ENCODE measurements around the gene CDH7. TPM values are rescaled to one million over a fixed set of nuclear protein-coding genes. Genes with fewer than 3 reads are reported as not detected.
A peak's percentile ranks its signal among the peaks of the same experiment; 100 is the strongest.

The CDH7 gene, protein sequence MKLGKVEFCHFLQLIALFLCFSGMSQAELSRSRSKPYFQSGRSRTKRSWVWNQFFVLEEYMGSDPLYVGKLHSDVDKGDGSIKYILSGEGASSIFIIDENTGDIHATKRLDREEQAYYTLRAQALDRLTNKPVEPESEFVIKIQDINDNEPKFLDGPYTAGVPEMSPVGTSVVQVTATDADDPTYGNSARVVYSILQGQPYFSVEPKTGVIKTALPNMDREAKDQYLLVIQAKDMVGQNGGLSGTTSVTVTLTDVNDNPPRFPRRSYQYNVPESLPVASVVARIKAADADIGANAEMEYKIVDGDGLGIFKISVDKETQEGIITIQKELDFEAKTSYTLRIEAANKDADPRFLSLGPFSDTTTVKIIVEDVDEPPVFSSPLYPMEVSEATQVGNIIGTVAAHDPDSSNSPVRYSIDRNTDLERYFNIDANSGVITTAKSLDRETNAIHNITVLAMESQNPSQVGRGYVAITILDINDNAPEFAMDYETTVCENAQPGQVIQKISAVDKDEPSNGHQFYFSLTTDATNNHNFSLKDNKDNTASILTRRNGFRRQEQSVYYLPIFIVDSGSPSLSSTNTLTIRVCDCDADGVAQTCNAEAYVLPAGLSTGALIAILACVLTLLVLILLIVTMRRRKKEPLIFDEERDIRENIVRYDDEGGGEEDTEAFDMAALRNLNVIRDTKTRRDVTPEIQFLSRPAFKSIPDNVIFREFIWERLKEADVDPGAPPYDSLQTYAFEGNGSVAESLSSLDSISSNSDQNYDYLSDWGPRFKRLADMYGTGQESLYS
- total RNA-seq, result 7.3 TPM

DNA sequence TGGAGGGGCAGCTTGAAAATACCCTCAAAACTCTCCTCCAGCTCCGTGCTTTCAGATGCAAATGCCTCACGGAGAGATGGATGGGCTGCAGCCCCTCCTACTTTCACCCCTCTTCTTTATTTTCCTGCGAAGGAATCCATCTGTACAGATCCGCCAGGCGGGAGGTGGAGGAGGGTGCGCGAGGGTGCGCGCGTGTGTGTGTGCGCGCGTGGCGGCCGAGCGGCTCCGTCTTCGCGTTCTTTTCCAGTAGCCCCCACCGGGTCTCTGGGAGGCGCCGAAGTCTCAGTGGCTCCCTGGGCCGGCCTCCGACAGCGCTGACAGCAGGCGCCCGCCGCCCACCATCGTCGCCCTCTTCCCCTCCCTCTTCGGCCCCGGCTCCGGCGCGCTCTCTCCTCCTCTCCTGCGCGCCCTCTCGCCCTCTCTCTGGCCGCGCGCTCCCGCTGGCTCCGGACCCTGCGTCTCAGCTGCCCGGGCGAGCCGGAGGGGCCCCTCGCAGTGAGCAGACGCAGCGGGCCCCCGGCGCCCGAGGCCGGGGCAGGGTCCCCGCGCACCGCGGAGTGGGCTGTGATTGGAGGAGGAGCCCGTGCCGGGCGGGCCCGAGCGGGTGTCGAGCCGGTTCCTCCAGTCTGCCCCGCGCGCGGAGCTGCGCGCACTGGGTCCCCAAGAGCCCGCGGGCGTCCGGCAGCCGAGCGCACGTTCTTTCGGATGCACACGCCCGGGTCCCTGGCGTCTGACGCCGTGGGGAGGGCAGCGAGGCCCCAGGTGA, at the start of gene CDH7:
Gene CDH7, plus strand, starts transcription at position 624 of the 766 bp plus-strand sequence. CDS start 11,831 bp downstream, outside the sequence.
- DNase-seq (ENCODE audit: low spot score in 2 of 2) (peak in 1 of 2 donors; percentile 20), FAIRE-seq (no peak)

- FAIRE-seq (no peak), DNase-seq (ENCODE audit: low spot score in 2 of 2) (no peak)
Observed at GRCh38 chr18:65704046-65704445, 46.8 kb upstream of the CDH7 start.

DNA sequence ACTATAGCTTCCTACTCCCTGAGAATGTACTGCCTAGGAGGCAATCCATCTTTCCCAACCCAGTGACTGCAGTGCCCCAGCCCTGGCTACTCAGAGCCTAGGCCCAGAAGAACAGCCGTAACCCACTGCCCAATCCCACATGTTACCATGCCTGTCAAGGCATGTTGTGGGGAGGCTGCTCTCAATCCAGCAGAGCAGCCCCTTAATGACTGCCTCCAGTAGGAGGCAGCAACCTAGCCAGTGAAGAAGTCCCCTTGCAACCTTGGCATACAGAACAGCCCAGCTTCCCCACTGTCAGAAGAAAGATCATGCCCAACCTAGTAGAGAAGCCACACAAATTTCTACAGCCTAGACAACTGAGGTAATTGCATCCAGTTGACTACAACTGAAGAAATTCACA, 44.2 kb upstream of the CDH7 start:
- FAIRE-seq, result no peak
- DNase-seq (ENCODE audit: low spot score in 2 of 2), result no peak

GRCh38 chr18:65711493-65711892, 39.3 kb upstream of the CDH7 start:
- no peak for DNase-seq (ENCODE audit: low spot score in 2 of 2)
- no peak for FAIRE-seq

DNA sequence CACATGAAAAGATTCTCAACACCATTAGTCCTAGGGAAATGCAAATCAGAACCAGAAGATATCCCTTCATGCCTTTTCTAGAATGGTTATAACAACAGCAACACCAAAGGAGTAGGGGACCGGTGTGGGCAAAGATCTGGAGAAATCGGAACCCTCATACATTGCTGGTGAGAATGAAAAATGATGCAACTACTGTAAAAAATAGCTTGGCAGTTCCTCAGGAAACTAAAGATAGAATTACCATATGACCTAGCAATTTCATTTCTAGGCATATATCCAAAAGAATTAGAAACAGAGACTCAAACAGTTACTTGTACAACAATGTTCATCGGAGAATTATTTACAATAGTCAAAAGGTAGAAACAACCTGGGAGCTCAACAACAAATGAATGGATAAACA, 29.2 kb upstream of the CDH7 start:
- DNase-seq (ENCODE audit: low spot score in 2 of 2) (no peak), FAIRE-seq (no peak)

- FAIRE-seq, result no peak
- DNase-seq (ENCODE audit: low spot score in 2 of 2), result no peak
Observed at GRCh38 chr18:65725251-65726050, 25.4 kb upstream of the CDH7 start.

GRCh38 chr18:65735155-65735554, 15.7 kb upstream of the CDH7 start:
- DNase-seq (ENCODE audit: low spot score in 2 of 2) (no peak), FAIRE-seq (no peak)

GRCh38 chr18:65737471-65737955, 13.3 kb upstream of the CDH7 start:
- DNase-seq (ENCODE audit: low spot score in 2 of 2), result no peak
- FAIRE-seq, result no peak

DNA sequence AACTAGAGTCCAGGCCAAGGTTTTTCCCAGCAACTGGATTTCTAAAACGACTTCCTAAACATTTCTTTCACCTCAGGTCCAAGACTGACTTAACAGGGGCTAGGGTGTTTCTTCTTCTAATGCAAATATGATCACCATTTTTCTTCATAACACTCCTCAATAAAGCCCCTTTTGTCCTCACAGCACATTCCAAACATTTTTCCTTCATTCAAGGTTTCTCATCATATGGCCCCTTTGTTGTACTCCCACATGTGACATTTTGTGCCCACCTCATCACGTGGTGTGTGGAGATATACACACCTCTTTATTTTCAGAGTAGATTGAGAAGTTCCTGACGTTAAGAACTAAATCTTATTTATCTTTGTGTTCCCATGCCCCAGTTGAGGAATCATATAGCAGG, 3.9 kb upstream of the CDH7 start:
- DNase-seq (ENCODE audit: low spot score in 2 of 2) (no peak), FAIRE-seq (no peak)

DNA sequence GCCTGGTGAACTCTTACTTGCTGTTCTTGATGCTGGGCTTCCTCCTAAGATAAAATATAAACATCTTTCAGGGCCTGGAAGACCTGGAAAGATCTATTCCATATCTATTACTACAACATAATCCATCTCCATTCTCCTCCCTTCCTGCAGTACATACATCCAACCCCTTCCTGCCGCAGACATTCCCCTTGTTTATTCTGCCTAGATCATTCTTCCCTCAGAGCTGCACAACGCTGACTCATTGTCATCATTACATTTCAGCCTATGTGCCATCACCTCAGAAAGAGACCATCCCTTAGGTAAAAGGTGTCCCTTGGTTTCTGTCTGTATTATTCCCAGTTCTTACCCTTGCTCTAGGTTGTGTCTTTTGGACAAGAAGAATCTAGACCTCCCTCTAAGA, 2.5 kb upstream of the CDH7 start:
- FAIRE-seq (no peak), DNase-seq (ENCODE audit: low spot score in 2 of 2) (no peak)

DNA sequence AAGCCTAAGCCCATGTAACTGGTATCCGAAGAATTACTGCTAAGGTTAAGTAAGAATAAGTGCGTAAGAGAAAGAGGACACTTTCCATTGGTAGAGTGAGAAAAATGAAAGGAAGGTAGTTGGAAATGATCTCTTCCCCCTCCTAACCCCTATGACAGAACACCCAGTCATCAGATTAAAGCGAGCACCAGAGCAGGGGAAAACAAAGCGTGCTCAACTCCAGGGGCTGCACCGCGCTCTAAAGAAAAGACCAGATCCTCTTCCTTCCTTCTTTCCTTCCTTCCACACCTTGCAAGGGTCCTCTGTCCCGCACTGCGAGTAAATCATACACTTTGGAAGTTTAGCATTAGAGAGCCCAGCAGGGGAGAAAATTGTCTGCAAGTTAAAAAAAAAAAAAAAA, 971 bp upstream of the CDH7 start:
- FAIRE-seq (no peak), DNase-seq (ENCODE audit: low spot score in 2 of 2) (no peak)

DNA sequence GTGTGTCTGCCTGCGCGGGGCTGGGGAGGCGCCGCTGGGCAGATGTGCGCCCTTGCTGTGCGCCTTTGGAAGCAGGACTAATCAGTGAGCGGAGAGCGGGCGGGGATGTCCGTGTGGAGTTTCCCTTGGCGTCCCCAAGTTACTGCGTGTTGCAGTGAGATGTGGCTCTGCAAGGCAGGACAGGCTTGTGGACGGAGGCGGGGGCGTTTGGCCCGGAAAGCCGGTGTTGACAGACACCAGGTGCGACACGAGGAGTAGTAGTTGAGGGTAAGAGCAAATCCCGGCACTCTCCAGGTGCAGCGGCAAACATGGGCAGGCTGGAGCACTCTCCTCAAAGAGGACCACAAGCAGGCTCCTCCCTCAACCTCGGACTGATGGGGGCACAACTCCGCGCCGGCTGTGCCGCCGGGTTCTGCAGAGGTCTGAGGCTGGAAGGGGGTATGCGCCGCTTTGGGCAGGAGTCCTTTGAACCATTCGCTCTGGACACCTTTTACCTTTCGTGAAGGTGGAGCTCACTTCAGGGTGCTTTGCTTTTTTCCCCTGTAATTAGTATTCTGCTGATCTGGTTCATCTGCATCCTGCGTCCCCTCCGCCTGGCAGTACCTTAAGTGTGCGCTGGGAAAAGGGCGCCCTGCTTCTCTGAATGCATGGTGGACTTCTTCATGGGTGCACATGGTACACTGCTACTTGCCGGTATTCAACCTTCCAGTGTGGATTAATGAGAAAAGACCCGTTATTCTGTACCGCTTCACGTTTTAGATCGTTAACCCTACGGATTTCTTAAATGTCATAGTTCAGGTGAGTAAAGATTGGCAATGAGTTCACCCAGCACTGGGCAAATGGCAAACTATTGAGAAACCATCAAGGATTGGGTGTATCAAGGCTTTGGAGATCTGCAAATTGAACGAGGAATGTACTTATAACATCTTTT, 608 bp downstream of the CDH7 start:
- DNase-seq (ENCODE audit: low spot score in 2 of 2) (peak in 1 of 2 donors; percentile 20), FAIRE-seq (no peak)

DNA sequence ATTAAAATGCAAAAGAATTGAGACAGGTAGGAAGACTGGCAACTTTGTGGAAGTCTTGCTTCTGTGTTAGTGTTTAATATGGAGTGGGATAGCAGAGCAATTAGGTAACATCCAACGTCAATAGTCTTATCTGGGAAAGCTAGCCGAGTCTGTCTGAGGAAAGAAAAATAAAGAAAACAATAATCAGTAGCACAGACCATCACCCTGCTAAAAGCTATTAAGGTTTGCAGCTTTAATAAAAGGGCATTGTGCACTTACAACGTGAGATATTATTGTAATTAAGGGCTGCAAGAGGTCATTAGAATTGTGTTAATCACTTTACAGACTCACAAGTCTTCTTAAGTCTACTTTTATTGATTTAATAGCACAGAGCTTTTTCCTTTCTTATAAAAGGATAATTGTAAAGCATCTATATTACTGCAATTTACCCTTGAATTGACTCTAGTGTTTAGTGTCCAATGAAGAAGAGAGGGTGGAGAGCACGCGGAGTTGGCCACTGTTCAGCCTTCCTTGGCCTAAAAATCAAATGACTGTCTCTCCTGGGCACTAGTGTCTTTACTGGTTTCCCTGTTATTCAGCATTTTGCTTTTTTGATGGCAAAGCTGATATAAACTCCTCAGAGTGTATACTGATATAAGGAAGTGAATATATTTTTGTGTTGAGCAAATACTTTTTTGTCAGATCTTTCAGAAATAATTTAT, 2.0 kb downstream of the CDH7 start:
- FAIRE-seq (no peak), DNase-seq (ENCODE audit: low spot score in 2 of 2) (no peak)

GRCh38 chr18:65753520-65753919, 2.7 kb downstream of the CDH7 start:
- DNase-seq (ENCODE audit: low spot score in 2 of 2), result peak; percentile 39 to 42
- FAIRE-seq, result no peak

DNA sequence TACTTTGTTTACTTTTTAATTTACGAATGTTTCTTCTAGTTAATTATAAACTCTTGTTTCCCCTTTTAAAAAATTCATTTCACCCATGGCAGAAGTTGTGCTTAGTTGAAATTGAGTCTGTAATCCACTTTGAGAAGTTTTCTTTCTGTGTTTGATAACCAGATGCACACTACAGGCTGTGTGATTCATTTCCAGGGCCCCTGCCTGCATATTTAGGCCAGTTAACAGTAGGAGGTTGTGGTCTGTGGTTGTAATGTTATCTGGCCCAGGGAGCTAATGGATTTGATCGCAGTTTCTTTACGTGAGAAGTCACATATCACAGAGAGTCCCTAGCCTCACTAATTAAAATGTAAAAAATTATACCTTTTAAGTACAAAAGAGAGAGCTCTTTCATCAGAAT, 3.3 kb downstream of the CDH7 start:
- DNase-seq (ENCODE audit: low spot score in 2 of 2), result no peak

GRCh38 chr18:65755616-65756015, 4.8 kb downstream of the CDH7 start:
- FAIRE-seq, result no peak
- DNase-seq (ENCODE audit: low spot score in 2 of 2), result no peak

More for the DNA sequence above, 3.3 kb downstream of the CDH7 start:
- no peak for FAIRE-seq

DNA sequence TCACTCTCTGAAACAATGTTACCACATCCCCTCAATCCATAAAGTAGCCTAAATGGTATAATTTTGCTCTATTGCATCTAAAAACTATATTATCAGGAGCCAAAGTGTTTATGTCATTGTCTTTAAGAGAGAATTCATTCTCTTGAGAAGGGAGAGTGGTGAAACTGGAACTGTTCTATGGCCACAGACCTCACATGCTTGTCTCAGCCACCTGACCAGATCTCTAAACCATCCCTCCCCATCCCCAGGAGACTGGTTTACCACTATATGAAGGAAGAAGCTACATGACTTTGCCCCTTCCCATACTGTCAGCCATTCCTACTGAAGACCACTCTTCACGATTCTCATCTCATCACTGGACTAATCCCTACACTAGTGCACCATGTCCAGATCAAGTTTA, 9.6 kb downstream of the CDH7 start:
- FAIRE-seq (no peak), DNase-seq (ENCODE audit: low spot score in 2 of 2) (no peak)

- no peak for DNase-seq (ENCODE audit: low spot score in 2 of 2)
- FAIRE-seq, result no peak
Observed at GRCh38 chr18:65761636-65762295, 11.0 kb downstream of the CDH7 start.
